Gastroesophageal sphincter (tissue), 4 donors: Measurements from ENCODE around the gene PLEKHA7. TPM values are rescaled to one million over a fixed set of nuclear protein-coding genes. Genes with fewer than 3 reads are reported as not detected.
A peak's percentile ranks its signal among the peaks of the same experiment; 100 is the strongest.

ENCODE experiments used
- ATAC-seq: fragments of 150-250 bp; one replicate; pipeline ENCODE4 v1.9.1; 2016; ENCODE audit warnings: mild to moderate bottlenecking, moderate library complexity
- H3K27ac ChIP-seq, 4 donors: fragments of 200-600 bp; sonication (generic) in 3 of 4; 1 replicate in 3 of 4; 2 replicates in 1 of 4; pipeline ENCODE4 v1.5.1; 2016 to 2019
- H3K27me3 ChIP-seq: fragments of 200-600 bp; sonication (generic); one replicate; pipeline ENCODE4 v1.5.1; 2019
- H3K36me3 ChIP-seq, 2 donors: fragments of 200-600 bp; sonication (generic); one replicate each; pipeline ENCODE4 v1.5.1; 2019; ENCODE audit warnings: control low read depth in 1 of 2
- H3K4me1 ChIP-seq, 3 donors: fragments of 200-600 bp; sonication (generic); 1 replicate in 2 of 3; 2 replicates in 1 of 3; pipeline ENCODE4 v1.5.1; 2016 to 2019; ENCODE audit warnings: control low read depth in 2 of 3
- H3K4me3 ChIP-seq, 2 donors: fragments of 200-600 bp; sonication (generic); one replicate each; pipeline ENCODE4 v1.5.1; 2019; ENCODE audit warnings: mild to moderate bottlenecking in 1 of 2, moderate library complexity in 1 of 2
- H3K9me3 ChIP-seq, 3 donors: fragments of 200-600 bp; sonication (generic); one replicate each; pipeline ENCODE4 v1.5.1; 2017 to 2019; ENCODE audit warnings: control low read depth in 2 of 3
- EP300 ChIP-seq: sonication (generic); formaldehyde crosslinking; IDR thresholded peaks from one replicate; pipeline ENCODE4 v1.6.1; 2017; ENCODE audit warnings: antibody characterized with exemption, mild to moderate bottlenecking
- POLR2A ChIP-seq, 2 donors: fragments of 450-650 bp; IDR thresholded peaks; one replicate each; pipeline ENCODE4 v1.6.1; 2017; ENCODE audit warnings: antibody characterized with exemption in 2 of 2, mild to moderate bottlenecking in 2 of 2, moderate library complexity in 1 of 2
- POLR2AphosphoS5 ChIP-seq: sonication (generic); formaldehyde crosslinking; IDR thresholded peaks from one replicate; pipeline ENCODE4 v1.6.1; 2017; ENCODE audit warnings: antibody characterized with exemption
- WGBS, 2 donors: methylation state at CpG; one replicate each; pipeline ENCODE4 v1.1.5; 2018; ENCODE audit warnings: low coverage in 1 of 2; 5-methylcytosine and 5-hydroxymethylcytosine counted together
- total RNA-seq, 4 donors: library from RNA; depleted of rRNA; stranded (reverse); fragments of >200 nt; gene quantifications; one replicate each; pipeline ENCODE4 v1.1.0, GENCODE V29; 2016
- TF ChIP-seq, protein P1 (sequence below), 4 experiments: fragments of 200-600 bp in 2 of 4; fragments of 450-650 bp in 2 of 4; sonication (generic) in 1 of 4; IDR thresholded peaks; one replicate each; pipeline ENCODE4 v1.5.1; 2017 to 2019; ENCODE audit warnings: antibody characterized with exemption in 4 of 4, mild to moderate bottlenecking in 2 of 4, moderate library complexity in 2 of 4

The PLEKHA7 gene
- total RNA-seq, 4 donors from 2014 or later = 8.6 to 13.2 (median 12.2) TPM

DNA sequence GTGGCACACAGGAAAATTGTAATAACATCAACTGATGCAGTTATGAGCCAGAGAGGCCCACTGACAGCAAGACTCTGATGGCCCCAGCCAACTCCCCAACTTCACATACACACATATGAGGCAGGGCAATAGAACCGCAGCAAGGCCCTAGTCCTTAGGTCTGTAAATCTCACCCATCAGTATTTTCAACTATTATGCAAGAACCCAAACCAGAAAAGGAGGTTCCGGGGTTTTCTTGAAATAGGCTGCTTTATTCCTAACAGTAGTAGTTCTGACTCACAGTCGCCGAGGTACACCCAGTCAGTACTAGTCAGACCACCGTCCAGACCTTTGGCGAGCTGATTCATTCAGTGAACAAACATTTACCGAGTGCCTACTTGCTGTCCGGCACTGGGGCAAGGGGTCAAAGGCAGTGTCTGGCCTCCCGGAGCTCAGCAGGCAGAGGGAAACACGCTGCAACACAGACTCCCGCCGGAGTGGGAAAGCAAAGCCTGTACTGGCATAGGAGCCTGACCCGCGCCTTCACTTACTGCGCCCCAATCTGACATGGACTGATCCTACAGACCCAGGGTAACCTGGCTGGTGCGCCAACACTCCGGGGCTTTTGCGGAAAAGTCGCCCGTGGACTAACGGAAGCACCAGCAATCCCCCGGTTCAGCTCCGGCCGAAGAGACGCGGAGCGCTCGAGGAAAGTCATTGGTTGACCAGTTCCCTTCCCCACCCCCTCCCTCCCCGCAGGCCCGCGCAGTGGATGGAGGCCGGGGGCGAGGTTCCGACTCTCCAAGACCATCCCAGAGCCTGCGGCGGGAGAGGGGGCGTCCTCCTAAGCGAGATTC, 1.3 kb downstream of the PLEKHA7 start:
- Histone ChIP-seq H3K9me3 (no peaks in the 10 kb centered on the region), H3K36me3 (no peaks in the 10 kb centered on the region), H3K4me3 (peak overlapping the region; percentile 51 to 85), H3K27ac (peak overlapping the region in 3 of 4 donors; percentile 62 to 73 (median 65)), H3K4me1 (peaks cover 0 to 28% (median 0%) of the 10 kb centered on the region in 3 donors), H3K27me3 (peaks cover 12% of the 10 kb centered on the region)
- TF ChIP-seq EP300 (no peak), POLR2A (IDR thresholded peaks at IDR 0.05) (no peak), POLR2AphosphoS5 (peak; percentile 32)
- TF ChIP-seq, protein P1, sequence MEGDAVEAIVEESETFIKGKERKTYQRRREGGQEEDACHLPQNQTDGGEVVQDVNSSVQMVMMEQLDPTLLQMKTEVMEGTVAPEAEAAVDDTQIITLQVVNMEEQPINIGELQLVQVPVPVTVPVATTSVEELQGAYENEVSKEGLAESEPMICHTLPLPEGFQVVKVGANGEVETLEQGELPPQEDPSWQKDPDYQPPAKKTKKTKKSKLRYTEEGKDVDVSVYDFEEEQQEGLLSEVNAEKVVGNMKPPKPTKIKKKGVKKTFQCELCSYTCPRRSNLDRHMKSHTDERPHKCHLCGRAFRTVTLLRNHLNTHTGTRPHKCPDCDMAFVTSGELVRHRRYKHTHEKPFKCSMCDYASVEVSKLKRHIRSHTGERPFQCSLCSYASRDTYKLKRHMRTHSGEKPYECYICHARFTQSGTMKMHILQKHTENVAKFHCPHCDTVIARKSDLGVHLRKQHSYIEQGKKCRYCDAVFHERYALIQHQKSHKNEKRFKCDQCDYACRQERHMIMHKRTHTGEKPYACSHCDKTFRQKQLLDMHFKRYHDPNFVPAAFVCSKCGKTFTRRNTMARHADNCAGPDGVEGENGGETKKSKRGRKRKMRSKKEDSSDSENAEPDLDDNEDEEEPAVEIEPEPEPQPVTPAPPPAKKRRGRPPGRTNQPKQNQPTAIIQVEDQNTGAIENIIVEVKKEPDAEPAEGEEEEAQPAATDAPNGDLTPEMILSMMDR (IDR thresholded peaks at IDR 0.05) = no peak
- 0 to 45% methylated on average over 1 to 6 of the region's 38 CpGs for WGBS, 2 donors
- ATAC-seq = peak; percentile 68

DNA sequence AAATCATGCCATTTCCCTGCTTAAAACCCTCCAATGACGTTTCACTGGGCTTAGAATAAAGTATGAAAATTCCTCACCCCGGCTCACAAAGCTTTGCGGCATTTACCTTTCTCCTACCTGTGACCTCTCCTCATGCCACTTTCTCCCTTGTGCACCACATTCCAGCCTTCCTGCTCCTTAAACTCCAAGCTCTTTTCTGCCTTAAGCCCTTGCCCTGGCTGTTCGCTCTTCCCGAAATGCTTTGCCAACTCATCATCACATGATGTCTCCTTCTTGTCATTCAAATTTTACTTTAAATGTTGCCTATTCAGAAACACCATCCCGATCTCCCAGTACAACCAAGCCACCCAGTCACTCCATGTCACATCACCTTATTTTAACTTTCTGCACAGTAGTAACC, 2.0 kb downstream of the PLEKHA7 start:
- no peaks in the 10 kb centered on the region for H3K36me3 ChIP-seq
- no peak overlapping the region for H3K4me3 ChIP-seq
- 78 to 93% methylated on average over 5 to 6 of the region's 6 CpGs for WGBS, 2 donors
- H3K27me3 ChIP-seq = peaks cover 12% of the 10 kb centered on the region
- TF ChIP-seq POLR2A (IDR thresholded peaks at IDR 0.05) = no peak
- no peak for TF ChIP-seq POLR2AphosphoS5
- no peak for ATAC-seq
- peak overlapping the region in 1 of 4 donors; percentile 65 for H3K27ac ChIP-seq
- H3K9me3 ChIP-seq = no peaks in the 10 kb centered on the region
- H3K4me1 ChIP-seq = peaks cover 0 to 28% (median 0%) of the 10 kb centered on the region in 3 donors

DNA sequence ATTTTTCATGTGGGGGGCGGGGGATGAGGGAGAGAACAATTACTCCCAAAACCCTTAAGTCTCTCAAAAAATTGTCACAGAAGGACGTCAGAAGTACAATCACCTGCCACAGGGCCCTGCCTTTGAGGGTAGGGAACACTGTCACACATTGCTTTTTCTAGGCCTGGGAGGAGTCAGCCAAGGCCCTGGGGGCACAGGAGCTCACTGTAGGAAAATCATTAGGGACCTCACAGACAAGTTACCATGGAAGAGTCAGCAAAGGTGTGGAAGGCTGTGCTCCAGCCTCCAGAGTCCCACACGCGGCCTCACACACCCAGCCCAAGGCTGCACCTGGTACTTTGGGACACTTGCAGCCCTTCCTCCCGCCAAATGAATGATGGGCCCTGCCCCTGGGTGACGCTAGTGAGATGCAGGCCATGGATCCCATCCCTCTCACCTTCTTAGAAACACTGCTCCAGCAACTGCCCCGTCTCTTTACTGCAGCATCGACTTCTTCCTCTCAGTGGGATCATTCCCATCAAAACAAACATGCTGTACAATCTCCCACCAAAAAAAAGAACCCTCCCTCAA, 3.3 kb downstream of the PLEKHA7 start:
- Histone ChIP-seq H3K4me3 (no peak overlapping the region), H3K27me3 (peaks cover 12% of the 10 kb centered on the region), H3K36me3 (no peaks in the 10 kb centered on the region), H3K27ac (no peak overlapping the region), H3K9me3 (no peaks in the 10 kb centered on the region), H3K4me1 (peaks cover 0 to 28% (median 0%) of the 10 kb centered on the region in 3 donors)
- no peak for ATAC-seq
- TF ChIP-seq POLR2A (IDR thresholded peaks at IDR 0.05) = no peak
- WGBS, 2 donors = 83% methylated on average over 2 to 4 of the region's 8 CpGs

DNA sequence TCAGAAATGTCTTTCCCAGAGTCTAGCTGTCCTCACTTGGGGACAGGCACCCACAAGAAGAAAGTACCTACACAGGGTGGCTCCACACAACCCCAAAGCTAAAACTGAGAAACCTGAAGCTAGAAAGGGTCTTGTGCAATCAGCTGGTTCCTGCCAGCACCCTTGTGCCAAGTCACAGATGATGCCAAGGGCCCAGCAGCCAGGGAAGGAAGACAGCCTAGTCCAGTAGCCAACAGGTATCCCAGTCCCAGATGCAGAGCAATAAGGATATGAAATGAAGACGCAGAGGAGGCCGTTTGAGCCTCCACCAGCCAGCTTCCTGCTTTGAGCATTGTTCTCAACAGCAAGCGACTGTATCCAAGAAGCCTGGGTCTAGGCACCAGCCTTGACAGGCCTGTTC, 6.1 kb downstream of the PLEKHA7 start:
- Histone ChIP-seq H3K27me3 (no peaks in the 10 kb centered on the region), H3K27ac (no peak overlapping the region), H3K36me3 (no peaks in the 10 kb centered on the region), H3K4me1 (peaks cover 0 to 11% (median 0%) of the 10 kb centered on the region in 3 donors), H3K9me3 (no peaks in the 10 kb centered on the region), H3K4me3 (no peak overlapping the region)
- TF ChIP-seq, protein P1 (IDR thresholded peaks at IDR 0.05) = no peak
- no peak for TF ChIP-seq POLR2A (IDR thresholded peaks at IDR 0.05)
- 90 to 100% methylated on average over 2 to 3 of the region's 3 CpGs for WGBS, 2 donors
- no peak for ATAC-seq

DNA sequence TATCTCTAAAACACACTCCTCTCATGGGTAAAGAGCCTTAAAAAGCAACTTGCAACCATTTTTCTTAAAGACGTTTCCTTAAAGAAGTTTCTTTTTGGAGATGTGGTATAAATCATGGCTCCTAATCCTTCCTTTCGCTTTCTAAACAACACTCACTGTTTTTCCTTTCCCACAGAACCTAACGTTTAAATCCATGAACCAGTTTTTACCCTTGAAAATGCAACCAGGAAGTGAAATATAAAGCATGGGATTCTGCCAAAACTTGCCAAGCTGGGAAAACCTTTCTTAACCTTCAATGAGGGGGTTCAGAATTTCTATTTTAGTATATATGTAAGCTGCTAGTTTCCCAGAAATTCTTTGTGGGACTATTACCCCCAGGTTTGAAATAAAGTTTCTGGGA, 8.6 kb downstream of the PLEKHA7 start:
- H3K9me3 ChIP-seq = no peaks in the 10 kb centered on the region
- 16 to 20% methylated on average over 3 of the region's 3 CpGs for WGBS, 2 donors
- no peak for ATAC-seq
- TF ChIP-seq POLR2AphosphoS5 = no peak
- no peak for TF ChIP-seq POLR2A (IDR thresholded peaks at IDR 0.05)
- TF ChIP-seq, protein P1 (IDR thresholded peaks at IDR 0.05) = no peak
- TF ChIP-seq EP300 = no peak
- H3K4me3 ChIP-seq = no peak overlapping the region
- H3K4me1 ChIP-seq = no peaks in the 10 kb centered on the region
- H3K36me3 ChIP-seq = no peaks in the 10 kb centered on the region
- H3K27ac ChIP-seq = no peak overlapping the region
- no peaks in the 10 kb centered on the region for H3K27me3 ChIP-seq
